GM18951 (cell line): ENCODE results near the gene NUDT1.

ENCODE experiments used
- POLR2A ChIP-seq: IDR thresholded peaks from 4 replicates; pipeline ENCODE4 v1.6.1; 2011; ENCODE audit warnings: mild to moderate bottlenecking; ENCODE audit not compliant: insufficient read length, insufficient read depth; ENCODE audit errors: extremely low read depth
- in situ Hi-C: fragments of 300-500 bp; cut with MboI; formaldehyde crosslinking; loops from one replicate; pipeline ENCODE4 v1.12.0; 2022; ENCODE audit warnings: low sequenced_read_pairs, mixed read lengths, inconsistent platforms; ENCODE audit not compliant: unreplicated experiment

Gene NUDT1

DNA sequence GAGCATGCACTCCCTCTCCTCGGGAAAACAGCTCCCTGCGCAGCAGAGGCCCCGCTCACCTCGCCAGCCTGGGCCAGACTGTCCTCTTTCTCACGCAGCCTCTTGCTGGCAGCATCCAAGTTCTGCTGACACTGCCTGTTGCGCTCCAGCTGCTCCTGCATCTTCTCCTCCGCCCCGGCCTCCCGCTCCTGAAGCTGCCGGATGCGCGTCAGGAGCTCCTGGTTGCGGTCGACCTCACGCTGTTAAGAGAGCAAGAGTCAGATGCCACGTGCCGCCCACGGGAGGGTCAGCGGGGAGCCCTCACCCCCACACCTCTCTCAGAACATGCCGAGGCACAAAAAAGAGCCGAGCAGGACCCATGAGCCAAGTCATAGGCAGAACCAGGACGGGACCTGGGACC, 19.5 kb upstream of the NUDT1 start:
- in situ Hi-C loops, result no loop called here
- no peak for TF ChIP-seq POLR2A

DNA sequence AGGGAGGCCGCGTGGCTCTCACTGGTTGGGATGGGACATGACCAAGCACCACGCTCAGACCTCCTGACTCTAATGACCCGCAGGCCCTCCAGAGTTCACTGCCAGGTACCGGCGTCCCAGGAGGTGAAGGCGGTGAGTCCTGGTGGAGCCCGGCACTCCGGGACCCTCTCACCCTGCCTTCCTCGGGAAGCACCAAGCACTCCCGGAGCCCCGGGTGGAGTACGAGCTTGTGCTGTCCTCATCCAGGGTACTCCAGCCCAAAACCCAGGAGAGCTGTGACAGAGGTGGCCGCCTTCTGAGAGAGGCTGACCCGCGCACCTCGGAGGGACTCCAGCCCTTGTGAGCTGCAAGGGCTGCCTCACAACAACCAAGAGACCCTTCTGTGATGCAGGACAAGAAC, 18.7 kb upstream of the NUDT1 start:
- in situ Hi-C loops, result no loop called here
- no peak for TF ChIP-seq POLR2A

DNA sequence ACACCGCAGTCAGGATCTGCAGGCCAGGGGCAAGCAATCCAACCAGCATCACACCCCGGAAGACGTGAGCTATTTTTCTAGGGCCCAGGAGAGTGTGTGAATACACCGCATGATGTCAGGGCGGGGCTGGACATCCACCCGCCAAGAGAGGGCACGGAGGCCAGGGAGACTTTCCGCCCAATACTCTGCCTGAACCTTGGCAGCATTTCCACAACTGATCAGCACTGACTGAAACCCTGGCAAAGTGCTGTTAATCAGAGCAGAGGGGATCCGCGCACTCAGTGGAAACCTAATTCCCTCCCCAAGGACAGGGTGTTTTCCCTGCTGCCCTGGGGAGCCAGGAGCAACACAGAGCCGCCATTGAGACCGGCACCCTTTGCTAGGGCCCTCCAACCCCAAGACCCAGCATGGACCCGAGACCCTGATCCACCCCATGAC, 17.5 kb upstream of the NUDT1 start:
- in situ Hi-C loops, result no loop called here
- TF ChIP-seq POLR2A, result no peak

DNA sequence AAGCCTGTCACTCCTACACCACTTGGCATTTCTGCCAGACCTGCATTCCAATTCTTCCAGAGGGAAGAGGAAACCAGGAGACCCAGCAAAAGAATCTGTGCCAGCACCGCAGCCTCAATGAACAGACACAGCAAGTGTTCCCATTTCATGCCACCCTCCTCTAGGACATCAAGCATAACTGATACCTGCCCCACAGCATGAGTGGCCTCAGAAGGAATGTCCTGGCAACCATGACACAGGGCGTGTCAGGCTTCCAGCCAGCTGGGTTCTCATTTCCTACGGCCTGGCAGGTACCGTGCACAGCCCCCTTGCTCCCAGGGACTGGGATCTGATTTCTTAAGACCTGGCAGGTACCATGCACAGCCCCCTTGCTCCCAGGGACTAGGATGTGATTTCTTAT, 17.1 kb upstream of the NUDT1 start:
- in situ Hi-C loops, result no loop called here
- TF ChIP-seq POLR2A, result no peak

DNA sequence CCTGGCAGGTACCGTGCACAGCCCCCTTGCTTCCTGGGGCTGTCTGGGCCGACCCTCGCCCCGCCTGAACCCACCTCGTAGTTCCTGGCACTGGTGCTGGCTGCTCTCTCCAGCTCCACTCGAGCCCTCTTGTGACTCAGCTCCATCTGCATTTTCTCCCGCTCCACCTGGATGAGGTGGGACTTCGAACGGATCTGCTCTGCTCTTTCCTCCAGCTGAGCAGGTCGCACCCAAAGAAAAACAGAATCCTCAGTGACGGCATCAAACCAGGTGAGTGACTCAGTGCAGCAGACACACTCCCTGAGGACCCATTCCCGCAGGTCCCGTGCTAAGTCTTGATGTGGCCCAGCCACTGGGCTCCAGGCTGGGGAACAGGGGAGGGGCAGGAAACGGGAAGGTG, 16.7 kb upstream of the NUDT1 start:
- in situ Hi-C loops, result no loop called here
- TF ChIP-seq POLR2A, result no peak

DNA sequence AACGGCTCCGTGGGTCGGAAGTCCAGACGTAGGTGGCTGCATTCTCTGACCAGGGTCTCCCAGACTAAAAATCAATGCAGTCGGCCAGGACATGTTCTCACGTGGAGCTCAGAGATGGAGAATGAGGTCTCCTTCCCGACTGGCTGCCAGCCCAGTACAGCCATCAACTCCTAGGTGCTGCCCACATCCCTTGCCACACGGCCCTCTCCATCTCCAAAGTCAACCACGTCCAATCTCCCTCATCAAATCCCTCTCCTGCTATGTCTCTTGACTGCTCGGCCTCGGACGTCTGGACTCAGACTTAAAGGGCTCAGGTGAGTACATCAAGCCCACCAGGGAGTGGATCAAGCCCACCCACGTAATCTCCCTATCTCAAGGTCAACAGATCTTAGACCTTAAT, 16.2 kb upstream of the NUDT1 start:
- in situ Hi-C loops, result no loop called here
- TF ChIP-seq POLR2A, result no peak

DNA sequence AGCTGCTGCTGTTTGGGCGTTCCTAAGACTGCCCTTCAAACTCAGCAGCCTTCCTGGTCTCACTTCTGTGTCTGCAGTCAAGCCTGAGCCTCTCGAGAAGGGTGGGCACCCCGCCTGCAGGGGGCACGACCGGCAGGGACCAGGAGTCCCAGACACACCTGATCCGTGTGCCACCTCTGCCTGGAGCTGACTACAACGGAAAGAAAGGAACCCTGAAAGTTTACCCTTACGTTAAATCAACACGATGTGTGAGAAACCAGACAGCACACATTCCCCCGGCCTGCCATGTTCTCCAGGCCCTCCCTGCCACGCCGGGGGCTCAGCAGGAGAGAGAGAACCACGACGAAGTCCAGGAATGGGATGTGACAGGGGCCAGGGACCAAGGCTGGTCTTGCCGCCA, 14.3 kb upstream of the NUDT1 start:
- in situ Hi-C loops, result no loop called here
- TF ChIP-seq POLR2A, result no peak

DNA sequence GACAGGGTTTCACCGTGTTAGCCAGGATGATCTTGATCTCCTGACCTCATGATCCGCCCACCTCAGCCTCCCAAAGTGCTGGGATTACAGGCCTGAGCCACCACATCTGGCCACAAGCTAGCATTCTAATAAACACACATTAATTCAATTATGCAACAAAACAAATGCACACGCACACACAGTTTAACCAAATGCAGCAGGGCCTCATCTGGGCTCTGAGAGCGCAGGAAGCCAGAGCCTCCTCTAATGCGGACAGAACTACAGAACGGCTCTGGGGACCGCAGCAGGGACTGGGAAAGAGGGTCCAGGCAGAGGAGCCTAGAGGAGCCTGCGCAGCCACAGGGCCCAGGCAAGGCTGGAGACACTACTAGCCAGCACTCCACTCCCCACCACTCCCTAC, 13.1 kb upstream of the NUDT1 start:
- in situ Hi-C loops, result no loop called here
- no peak for TF ChIP-seq POLR2A

DNA sequence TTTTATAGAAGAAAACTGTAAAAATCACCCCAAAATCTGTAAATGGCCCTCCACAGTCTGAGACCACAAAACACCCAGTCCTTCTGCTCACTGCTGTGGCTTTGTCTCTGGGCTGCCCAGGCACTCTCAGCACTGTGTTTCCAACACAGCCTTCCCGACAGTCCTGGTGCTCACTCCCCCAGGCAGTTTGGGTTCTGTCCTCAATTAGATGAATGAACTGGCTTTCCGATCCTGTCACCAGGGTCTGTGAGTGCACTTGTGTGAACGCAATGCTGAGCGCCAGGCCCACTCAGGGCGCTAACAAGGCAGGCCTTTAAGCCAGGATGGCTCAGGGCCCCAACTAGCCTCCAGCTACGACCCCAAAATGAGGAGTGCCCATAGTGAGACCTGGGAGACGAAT, 12.6 kb upstream of the NUDT1 start:
- no peak for TF ChIP-seq POLR2A
- in situ Hi-C loops, result no loop called here

DNA sequence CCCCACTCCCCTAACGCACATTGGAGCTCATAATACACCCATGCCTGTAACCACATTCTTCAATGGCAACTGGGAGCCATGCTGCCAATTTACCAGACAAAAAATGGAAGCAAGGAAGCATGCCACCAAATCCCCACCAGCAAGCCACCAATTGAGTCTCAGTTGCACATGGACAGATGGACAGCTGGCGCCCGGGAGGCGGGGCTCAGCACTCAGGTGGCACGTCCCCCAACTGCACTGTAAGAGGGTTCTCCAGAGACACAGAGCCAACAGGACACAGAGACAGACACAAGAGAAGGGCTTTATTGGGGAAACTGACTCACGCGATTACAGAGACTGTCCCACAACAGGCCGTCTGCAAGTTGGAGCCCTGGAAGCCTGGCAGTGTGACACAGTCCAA, 11.8 kb upstream of the NUDT1 start:
- no peak for TF ChIP-seq POLR2A
- in situ Hi-C loops, result loop anchor here (10.0 kb wide), 1 partner anchor 115 kb away; no protein-coding TSS in a partner anchor

DNA sequence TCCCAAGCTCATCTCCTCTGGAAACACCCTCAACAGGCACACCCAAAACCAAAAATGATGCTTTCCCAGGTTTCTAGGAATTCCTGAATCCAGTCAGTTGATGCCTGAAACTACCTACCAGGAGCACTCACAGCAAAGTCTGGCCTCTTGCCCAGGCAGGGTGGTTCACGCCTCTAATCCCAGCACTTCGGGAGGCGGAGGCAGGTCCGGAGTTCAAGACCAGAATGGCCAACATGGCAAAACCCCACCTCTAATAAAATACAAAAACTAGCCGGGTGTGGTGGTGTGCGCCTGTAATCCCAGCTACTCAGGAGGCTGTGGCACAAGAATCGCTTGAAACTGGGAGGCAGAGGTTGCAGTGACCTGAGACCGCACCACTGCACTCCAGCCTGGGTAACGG, 11.1 kb upstream of the NUDT1 start:
- no peak for TF ChIP-seq POLR2A
- in situ Hi-C loops, result loop anchor here (10.0 kb wide), 1 partner anchor 114 kb away; no protein-coding TSS in a partner anchor

DNA sequence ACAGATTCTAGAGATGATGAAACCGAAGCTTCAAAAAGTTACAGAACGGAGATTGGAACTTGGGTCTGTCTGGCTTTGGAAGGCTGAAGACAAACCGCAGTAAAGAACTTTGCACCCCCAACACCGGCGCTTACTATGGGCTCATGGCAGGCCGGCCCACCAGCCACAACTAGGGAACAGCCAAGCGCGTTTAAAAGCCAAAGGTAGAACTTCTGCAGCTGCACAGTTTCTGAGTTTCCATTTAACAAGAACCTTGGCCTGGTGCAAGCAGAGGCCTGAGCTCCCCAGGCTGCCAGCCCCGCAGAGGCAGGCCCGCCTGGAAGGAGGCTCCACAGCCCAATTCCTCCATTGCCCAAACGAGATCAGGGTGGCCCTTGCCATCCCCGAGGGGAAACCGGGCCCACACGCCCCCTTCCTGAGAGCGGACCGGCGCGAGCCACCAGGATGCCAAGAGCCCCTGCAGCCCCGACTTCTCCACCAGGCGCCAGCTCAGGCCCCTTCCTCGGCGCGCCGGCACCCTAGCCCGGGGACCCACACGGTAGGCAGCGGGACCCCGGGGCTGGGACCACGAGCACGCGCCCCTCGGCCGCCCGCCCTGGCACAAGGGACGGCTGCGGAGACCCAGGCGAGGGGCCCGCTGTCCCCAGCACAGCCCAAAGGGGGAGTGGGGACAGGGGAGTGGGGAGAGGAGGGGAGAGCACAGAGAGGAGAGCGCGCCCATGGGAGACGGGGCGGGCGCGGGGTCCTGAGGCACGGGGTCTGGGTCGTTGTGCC, 9.8 kb upstream of the NUDT1 start:
- in situ Hi-C loops, result loop anchor here (10.0 kb wide), 1 partner anchor 113 kb away; no protein-coding TSS in a partner anchor
- no peak for TF ChIP-seq POLR2A

DNA sequence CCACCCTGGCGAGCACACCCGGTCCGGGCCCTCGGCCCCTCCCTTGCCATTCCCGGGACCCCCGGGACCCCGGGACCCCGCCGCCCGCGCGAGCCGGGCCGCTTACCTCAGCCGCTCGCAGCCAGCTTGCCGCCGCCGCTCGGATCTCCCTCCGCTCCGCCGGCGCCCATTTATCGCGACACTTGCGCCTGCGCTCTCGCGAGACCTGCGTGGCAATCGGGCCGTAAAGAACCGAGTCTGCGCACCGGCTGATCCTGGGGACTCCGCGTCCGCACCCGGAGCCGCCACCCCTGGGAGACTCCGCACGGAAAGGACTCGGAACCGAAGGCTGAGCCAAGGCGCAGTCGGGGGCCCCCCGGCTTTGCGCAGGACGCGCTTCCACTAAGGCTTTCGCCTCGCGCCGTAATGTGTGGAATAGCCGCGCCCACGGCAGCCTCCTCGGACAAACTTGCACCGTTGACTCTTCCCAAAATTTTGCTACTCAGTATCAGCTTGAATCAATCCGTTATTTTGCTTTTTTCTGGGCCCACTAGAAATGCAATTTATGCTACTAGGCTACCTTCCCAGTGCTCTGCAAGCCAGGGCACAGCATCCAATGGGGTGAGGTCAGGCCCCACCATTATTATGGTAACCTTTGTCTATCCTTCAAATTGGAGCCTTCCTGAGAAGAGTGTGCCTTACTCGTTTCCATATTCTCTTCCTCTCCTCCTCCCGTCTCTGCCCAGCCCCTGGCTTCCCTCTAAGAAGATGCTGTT, 9.1 kb upstream of the NUDT1 start, which contains the start of gene MAD1L1:
TSS of gene MAD1L1 (minus strand) at position 180 of the 755 bp plus-strand sequence. CDS start 2,812 bp downstream, outside the sequence.
- in situ Hi-C loops, result loop anchor here (10.0 kb wide), 1 partner anchor 112 kb away; no protein-coding TSS in a partner anchor

DNA sequence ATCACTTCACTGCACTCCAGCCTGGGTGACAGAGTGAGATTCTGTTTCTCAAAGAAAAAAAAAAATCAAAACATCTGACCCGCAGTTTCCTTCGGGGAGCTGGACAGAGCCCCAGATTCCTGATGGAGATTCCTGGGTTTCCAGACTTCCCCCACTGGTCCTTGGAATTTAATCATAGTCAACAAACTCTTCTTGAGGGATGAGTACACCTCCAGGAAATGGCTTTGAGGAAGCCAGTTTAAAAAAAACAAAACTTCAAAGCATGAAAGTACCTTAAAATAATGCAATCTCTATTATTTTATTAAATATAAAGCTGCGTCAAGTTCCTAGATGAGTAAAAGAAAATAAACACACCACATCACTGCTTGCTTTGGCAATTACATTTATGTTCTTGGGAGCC, 8.1 kb upstream of the NUDT1 start:
- in situ Hi-C loops, result loop anchor here (10.0 kb wide), 1 partner anchor 111 kb away; no protein-coding TSS in a partner anchor
- TF ChIP-seq POLR2A, result no peak

More for the DNA sequence above, 9.1 kb upstream of the NUDT1 start, which contains the start of gene MAD1L1:
- TF ChIP-seq POLR2A, result peak; percentile 90

DNA sequence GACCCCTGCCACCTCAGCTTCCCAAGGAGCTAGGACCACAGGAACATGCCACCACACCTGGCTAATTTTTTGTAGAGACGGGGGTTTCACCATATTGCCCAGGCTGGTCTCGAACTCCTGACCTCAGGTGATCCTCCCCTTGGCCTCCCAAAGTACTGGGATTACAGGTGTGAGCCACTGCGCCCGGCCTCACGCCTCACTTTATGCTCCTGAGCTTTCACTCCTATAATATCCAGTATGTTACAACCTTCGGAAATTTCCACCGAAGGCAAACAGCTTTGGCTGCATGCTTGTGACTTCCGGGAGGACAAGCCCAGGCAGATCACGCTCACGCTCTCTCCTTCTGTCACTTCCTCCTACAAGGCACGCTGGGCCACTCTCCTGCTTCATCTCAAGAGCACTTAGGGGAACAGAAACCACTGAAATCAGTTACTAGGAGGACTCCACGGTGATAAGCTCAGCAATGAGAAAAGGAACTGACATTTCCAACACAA, 4.9 kb upstream of the NUDT1 start:
- in situ Hi-C loops, result loop anchor here (10.0 kb wide), 1 partner anchor 108 kb away; no protein-coding TSS in a partner anchor
- TF ChIP-seq POLR2A, result no peak
